ENCODE measurements around the gene WDR20. TPM values are rescaled to one million over a fixed set of nuclear protein-coding genes. Genes with fewer than 3 reads are reported as not detected.
A peak's percentile ranks its signal among the peaks of the same experiment; 100 is the strongest.

The WDR20 gene
- total RNA-seq, 4 donors from 2014 or later = 15.0 to 26.7 (median 18.3) TPM

- Histone ChIP-seq H3K4me3 (no peak overlapping the region), H3K9me3 (no peaks in the 10 kb centered on the region), H3K27ac (no peak overlapping the region), H3K4me1 (peaks cover 0 to 28% (median 0%) of the 10 kb centered on the region in 4 donors), H3K27me3 (no peaks in the 10 kb centered on the region), H3K36me3 (peaks cover 0 to 47% (median 4%) of the 10 kb centered on the region in 3 donors)
- WGBS, 2 donors = 92 to 95% methylated on average over 8 of the region's 8 CpGs
- DNase-seq (ENCODE audit: low spot score in 2 of 2) = no peak
- no peak for TF ChIP-seq CTCF (IDR thresholded peaks at IDR 0.05)
- TF ChIP-seq POLR2A (IDR thresholded peaks at IDR 0.05) = no peak
- TF ChIP-seq EP300 (IDR thresholded peaks at IDR 0.05) = no peak
Observed at GRCh38 chr14:102212356-102212755, 72.7 kb downstream of the WDR20 start.

- Histone ChIP-seq H3K4me1 (peaks cover 0 to 28% (median 0%) of the 10 kb centered on the region in 4 donors), H3K27ac (no peak overlapping the region), H3K4me3 (no peak overlapping the region), H3K27me3 (no peaks in the 10 kb centered on the region), H3K9me3 (no peaks in the 10 kb centered on the region), H3K36me3 (peaks cover 0 to 46% (median 4%) of the 10 kb centered on the region in 3 donors)
- WGBS, 2 donors = 89 to 92% methylated on average over 10 of the region's 10 CpGs
- no peak for TF ChIP-seq EP300 (IDR thresholded peaks at IDR 0.05)
- no peak for TF ChIP-seq POLR2A (IDR thresholded peaks at IDR 0.05)
- no peak for TF ChIP-seq CTCF (IDR thresholded peaks at IDR 0.05)
- DNase-seq (ENCODE audit: low spot score in 2 of 2) = no peak
Observed at GRCh38 chr14:102212845-102213244, 73.1 kb downstream of the WDR20 start.

- WGBS, 2 donors = 79 to 83% methylated on average over 10 of the region's 10 CpGs
- Histone ChIP-seq H3K9me3 (no peaks in the 10 kb centered on the region), H3K27ac (no peak overlapping the region), H3K27me3 (no peaks in the 10 kb centered on the region), H3K36me3 (peaks cover 0 to 40% (median 4%) of the 10 kb centered on the region in 3 donors), H3K4me1 (peaks cover 0 to 28% (median 0%) of the 10 kb centered on the region in 4 donors), H3K4me3 (no peak overlapping the region)
- no peak for TF ChIP-seq EP300 (IDR thresholded peaks at IDR 0.05)
- TF ChIP-seq POLR2A (IDR thresholded peaks at IDR 0.05) = no peak
- TF ChIP-seq CTCF (IDR thresholded peaks at IDR 0.05) = no peak
- DNase-seq (ENCODE audit: low spot score in 2 of 2) = no peak
Observed at GRCh38 chr14:102213470-102213869, 73.8 kb downstream of the WDR20 start.

DNA sequence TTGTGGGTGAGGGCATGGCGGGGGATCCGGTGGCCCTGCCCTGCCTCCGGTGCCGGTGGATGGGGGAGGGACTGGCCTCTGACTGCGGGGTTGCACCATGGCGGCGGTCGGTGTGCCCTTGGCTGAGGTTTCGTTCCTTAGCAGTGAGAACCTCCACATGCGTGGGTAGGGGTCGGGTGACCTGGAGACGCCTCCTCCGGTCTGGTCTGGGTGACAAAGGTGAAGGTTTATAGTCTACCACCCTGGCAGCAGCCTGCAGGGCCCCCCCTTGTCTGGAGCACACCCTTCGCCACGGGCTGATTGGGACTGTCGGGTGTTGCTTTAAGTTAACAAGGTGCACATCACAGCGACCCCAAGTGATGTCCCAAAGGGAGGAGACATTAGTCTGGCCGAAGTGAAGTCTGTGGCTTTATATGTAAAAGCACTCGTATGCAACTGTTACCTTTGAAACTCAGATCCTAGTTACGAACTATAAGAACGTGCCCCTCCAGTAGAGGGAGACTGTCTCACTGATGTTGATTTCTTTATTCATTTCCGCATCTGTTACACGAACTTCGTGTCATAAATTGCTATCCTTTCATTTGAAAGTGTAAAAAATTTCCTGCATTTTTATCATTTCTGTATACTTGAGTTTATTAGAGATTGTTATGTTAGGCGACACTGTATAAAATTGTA lies 74.4 kb downstream of the WDR20 start:
- DNase-seq (ENCODE audit: low spot score in 2 of 2) = no peak
- Histone ChIP-seq H3K27me3 (no peaks in the 10 kb centered on the region), H3K27ac (peak overlapping the region in 2 of 4 donors; percentile 36 to 45), H3K4me1 (peaks cover 0 to 24% (median 0%) of the 10 kb centered on the region in 4 donors), H3K9me3 (no peaks in the 10 kb centered on the region), H3K4me3 (no peak overlapping the region), H3K36me3 (peaks cover 0 to 38% (median 4%) of the 10 kb centered on the region in 3 donors)
- no peak for TF ChIP-seq POLR2A (IDR thresholded peaks at IDR 0.05)
- TF ChIP-seq CTCF (IDR thresholded peaks at IDR 0.05) = no peak
- no peak for TF ChIP-seq EP300 (IDR thresholded peaks at IDR 0.05)
- 89 to 91% methylated on average over 18 to 25 of the region's 25 CpGs for WGBS, 2 donors

GRCh38 chr14:102215071-102215470 lies 75.4 kb downstream of the WDR20 start:
- no peaks in the 10 kb centered on the region for H3K9me3 ChIP-seq
- DNase-seq (ENCODE audit: low spot score in 2 of 2) = peak in 1 of 2 donors; percentile 20
- H3K4me3 ChIP-seq = no peak overlapping the region
- no peaks in the 10 kb centered on the region for H3K27me3 ChIP-seq
- WGBS, 2 donors = 46 to 60% methylated on average over 12 of the region's 12 CpGs
- TF ChIP-seq CTCF (IDR thresholded peaks at IDR 0.05) (no peak), EP300 (IDR thresholded peaks at IDR 0.05) (no peak), POLR2A (IDR thresholded peaks at IDR 0.05) (no peak)
- peaks cover 0 to 18% (median 0%) of the 10 kb centered on the region in 4 donors for H3K4me1 ChIP-seq
- H3K36me3 ChIP-seq = peaks cover 0 to 45% (median 0%) of the 10 kb centered on the region in 3 donors
- peak overlapping the region in 2 of 4 donors; percentile 36 to 45 for H3K27ac ChIP-seq
